ENCODE results near the gene ANKRD33.

DNA sequence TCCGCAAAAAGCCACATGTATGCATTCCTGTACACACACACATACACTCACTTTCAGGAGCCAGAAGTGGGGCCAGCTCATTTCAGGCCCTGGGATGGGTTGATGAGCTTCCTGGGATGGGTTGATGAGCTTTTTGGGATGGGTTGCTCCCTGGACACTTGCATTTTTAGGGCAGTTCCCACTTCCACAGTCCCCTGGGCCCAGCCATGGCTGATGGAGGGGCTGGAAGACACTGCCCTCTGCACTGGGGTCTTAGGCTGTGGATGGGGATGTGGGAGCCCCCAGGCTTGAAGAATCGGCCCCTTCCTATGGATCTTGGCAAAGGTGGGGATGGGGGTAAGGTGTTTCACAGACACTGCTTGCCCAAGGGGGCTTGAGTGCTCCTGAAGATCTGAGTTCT is 32.1 kb downstream of the ANKRD33 start:
- TF ChIP-seq POLR2A (IDR thresholded peaks at IDR 0.05) (no peak), POLR2AphosphoS5 (IDR thresholded peaks at IDR 0.05) (no peak), EP300 (IDR thresholded peaks at IDR 0.05) (no peak)
- TF ChIP-seq, protein P1, sequence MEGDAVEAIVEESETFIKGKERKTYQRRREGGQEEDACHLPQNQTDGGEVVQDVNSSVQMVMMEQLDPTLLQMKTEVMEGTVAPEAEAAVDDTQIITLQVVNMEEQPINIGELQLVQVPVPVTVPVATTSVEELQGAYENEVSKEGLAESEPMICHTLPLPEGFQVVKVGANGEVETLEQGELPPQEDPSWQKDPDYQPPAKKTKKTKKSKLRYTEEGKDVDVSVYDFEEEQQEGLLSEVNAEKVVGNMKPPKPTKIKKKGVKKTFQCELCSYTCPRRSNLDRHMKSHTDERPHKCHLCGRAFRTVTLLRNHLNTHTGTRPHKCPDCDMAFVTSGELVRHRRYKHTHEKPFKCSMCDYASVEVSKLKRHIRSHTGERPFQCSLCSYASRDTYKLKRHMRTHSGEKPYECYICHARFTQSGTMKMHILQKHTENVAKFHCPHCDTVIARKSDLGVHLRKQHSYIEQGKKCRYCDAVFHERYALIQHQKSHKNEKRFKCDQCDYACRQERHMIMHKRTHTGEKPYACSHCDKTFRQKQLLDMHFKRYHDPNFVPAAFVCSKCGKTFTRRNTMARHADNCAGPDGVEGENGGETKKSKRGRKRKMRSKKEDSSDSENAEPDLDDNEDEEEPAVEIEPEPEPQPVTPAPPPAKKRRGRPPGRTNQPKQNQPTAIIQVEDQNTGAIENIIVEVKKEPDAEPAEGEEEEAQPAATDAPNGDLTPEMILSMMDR (IDR thresholded peaks at IDR 0.05), result no peak
